HL-60 (cell line): ENCODE data around the gene SUPT4H1.

Source experiments
- GABPA ChIP-seq: IDR thresholded peaks from 2 replicates; pipeline ENCODE4 v1.6.1; 2012; ENCODE audit warnings: low read depth
- POLR2AphosphoS5 ChIP-seq: IDR thresholded peaks from 2 replicates; pipeline ENCODE4 v1.6.1; 2012; ENCODE audit warnings: low read depth
- TF ChIP-seq, protein P1 (sequence below): IDR thresholded peaks from one replicate; pipeline ENCODE4 v1.5.1; 2011; ENCODE audit warnings: low read length, control low read depth, inconsistent platforms; ENCODE audit not compliant: insufficient read depth
- TF ChIP-seq, protein P2 (sequence below): IDR thresholded peaks from 2 replicates; pipeline ENCODE4 v1.6.1; 2012; ENCODE audit warnings: low read depth; ENCODE audit not compliant: insufficient replicate concordance

DNA sequence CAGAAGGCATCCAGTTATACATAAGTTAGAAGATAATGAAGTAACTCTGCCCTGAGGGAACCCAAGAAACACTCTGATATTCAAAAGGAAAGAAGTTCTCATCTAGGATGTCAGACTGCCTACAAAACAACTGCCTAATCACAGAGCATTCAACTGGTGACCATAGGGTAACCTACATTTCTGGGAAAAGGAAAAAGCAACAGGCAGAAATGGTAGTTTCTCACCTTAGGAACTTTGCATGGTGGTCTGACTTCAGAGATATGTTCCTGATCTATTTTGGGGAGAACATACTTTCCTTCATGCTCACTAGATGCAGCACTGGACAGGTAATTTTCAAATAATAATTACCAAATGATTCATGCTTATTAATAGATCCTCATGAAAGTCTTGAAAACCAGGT, 48.8 kb upstream of the SUPT4H1 start:
- TF ChIP-seq, protein P1, sequence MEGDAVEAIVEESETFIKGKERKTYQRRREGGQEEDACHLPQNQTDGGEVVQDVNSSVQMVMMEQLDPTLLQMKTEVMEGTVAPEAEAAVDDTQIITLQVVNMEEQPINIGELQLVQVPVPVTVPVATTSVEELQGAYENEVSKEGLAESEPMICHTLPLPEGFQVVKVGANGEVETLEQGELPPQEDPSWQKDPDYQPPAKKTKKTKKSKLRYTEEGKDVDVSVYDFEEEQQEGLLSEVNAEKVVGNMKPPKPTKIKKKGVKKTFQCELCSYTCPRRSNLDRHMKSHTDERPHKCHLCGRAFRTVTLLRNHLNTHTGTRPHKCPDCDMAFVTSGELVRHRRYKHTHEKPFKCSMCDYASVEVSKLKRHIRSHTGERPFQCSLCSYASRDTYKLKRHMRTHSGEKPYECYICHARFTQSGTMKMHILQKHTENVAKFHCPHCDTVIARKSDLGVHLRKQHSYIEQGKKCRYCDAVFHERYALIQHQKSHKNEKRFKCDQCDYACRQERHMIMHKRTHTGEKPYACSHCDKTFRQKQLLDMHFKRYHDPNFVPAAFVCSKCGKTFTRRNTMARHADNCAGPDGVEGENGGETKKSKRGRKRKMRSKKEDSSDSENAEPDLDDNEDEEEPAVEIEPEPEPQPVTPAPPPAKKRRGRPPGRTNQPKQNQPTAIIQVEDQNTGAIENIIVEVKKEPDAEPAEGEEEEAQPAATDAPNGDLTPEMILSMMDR = no peak
- TF ChIP-seq POLR2AphosphoS5 (no peak), GABPA (no peak)
- TF ChIP-seq, protein P2, sequence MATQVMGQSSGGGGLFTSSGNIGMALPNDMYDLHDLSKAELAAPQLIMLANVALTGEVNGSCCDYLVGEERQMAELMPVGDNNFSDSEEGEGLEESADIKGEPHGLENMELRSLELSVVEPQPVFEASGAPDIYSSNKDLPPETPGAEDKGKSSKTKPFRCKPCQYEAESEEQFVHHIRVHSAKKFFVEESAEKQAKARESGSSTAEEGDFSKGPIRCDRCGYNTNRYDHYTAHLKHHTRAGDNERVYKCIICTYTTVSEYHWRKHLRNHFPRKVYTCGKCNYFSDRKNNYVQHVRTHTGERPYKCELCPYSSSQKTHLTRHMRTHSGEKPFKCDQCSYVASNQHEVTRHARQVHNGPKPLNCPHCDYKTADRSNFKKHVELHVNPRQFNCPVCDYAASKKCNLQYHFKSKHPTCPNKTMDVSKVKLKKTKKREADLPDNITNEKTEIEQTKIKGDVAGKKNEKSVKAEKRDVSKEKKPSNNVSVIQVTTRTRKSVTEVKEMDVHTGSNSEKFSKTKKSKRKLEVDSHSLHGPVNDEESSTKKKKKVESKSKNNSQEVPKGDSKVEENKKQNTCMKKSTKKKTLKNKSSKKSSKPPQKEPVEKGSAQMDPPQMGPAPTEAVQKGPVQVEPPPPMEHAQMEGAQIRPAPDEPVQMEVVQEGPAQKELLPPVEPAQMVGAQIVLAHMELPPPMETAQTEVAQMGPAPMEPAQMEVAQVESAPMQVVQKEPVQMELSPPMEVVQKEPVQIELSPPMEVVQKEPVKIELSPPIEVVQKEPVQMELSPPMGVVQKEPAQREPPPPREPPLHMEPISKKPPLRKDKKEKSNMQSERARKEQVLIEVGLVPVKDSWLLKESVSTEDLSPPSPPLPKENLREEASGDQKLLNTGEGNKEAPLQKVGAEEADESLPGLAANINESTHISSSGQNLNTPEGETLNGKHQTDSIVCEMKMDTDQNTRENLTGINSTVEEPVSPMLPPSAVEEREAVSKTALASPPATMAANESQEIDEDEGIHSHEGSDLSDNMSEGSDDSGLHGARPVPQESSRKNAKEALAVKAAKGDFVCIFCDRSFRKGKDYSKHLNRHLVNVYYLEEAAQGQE = no peak
